HEK293 (cell line): ENCODE data around the gene SH2D2A.

Experiments
- ZNF658 ChIP-seq: fragments of 450-650 bp; formaldehyde crosslinking; IDR thresholded peaks from 2 replicates; pipeline ENCODE4; 2016; ENCODE audit warnings: missing biosample characterization, missing genetic modification characterization
- TF ChIP-seq, protein P1 (sequence below): fragments of 450-650 bp; formaldehyde crosslinking; IDR thresholded peaks from 2 replicates; pipeline ENCODE4 v1.5.1; 2016; ENCODE audit warnings: missing biosample characterization, missing genetic modification characterization

DNA sequence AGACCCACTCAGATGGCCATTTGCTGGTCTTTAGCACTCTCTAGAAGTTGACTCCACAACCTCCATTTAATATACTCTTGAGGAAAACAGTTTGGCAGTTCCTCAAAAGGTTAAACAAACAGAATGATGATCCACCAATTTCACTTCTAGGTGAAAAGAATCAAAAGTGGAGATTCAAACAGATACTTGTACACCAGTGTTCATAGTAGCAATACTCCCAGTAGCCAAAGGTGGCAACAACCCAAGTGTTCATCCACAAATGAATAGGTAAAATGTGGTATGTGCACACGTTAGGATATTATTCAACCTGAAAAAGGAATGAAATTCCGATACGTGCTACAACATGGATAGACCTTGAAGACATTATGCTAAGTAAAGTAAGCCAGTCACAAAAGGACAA lies 43.0 kb downstream of the SH2D2A start:
- no peak for TF ChIP-seq ZNF658 (tag by site-specific recombination)
- TF ChIP-seq, protein P1, sequence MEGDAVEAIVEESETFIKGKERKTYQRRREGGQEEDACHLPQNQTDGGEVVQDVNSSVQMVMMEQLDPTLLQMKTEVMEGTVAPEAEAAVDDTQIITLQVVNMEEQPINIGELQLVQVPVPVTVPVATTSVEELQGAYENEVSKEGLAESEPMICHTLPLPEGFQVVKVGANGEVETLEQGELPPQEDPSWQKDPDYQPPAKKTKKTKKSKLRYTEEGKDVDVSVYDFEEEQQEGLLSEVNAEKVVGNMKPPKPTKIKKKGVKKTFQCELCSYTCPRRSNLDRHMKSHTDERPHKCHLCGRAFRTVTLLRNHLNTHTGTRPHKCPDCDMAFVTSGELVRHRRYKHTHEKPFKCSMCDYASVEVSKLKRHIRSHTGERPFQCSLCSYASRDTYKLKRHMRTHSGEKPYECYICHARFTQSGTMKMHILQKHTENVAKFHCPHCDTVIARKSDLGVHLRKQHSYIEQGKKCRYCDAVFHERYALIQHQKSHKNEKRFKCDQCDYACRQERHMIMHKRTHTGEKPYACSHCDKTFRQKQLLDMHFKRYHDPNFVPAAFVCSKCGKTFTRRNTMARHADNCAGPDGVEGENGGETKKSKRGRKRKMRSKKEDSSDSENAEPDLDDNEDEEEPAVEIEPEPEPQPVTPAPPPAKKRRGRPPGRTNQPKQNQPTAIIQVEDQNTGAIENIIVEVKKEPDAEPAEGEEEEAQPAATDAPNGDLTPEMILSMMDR (tag by site-specific recombination), result no peak
